ENCODE measurements around the gene BAG3.

BAG3 gene

GRCh38 chr10:119634219-119634544 is 17.0 kb upstream of the BAG3 start:
- Histone ChIP-seq H3K27me3 (no peaks in the 10 kb centered on the region), H3K4me1 (no peaks in the 10 kb centered on the region), H3K9me3 (no peaks in the 10 kb centered on the region), H3K4me3 (ENCODE audit: low read depth, low read length) (no peak overlapping the region), H3K36me3 (no peaks in the 10 kb centered on the region)
- no peak for TF ChIP-seq CTCF (IDR thresholded peaks at IDR 0.05; ENCODE audit: low read depth, low read length)
- no peak for DNase-seq

- H3K9me3 ChIP-seq = no peaks in the 10 kb centered on the region
- H3K4me1 ChIP-seq = no peaks in the 10 kb centered on the region
- H3K4me3 ChIP-seq (ENCODE audit: low read depth, low read length) = no peak overlapping the region
- H3K36me3 ChIP-seq = no peaks in the 10 kb centered on the region
- H3K27me3 ChIP-seq = no peaks in the 10 kb centered on the region
- no peak for DNase-seq
- TF ChIP-seq CTCF (IDR thresholded peaks at IDR 0.05; ENCODE audit: low read depth, low read length) = no peak
Observed at GRCh38 chr10:119637631-119638030, 13.5 kb upstream of the BAG3 start.

GRCh38 chr10:119638982-119639381 is 12.2 kb upstream of the BAG3 start:
- no peaks in the 10 kb centered on the region for H3K9me3 ChIP-seq
- peaks cover 4% of the 10 kb centered on the region; the same call in 1 of the 2 replicates for H3K4me1 ChIP-seq
- no peaks in the 10 kb centered on the region for H3K27me3 ChIP-seq
- DNase-seq = no peak
- TF ChIP-seq CTCF (IDR thresholded peaks at IDR 0.05; ENCODE audit: low read depth, low read length) = no peak
- no peak overlapping the region for H3K4me3 ChIP-seq (ENCODE audit: low read depth, low read length)
- no peaks in the 10 kb centered on the region for H3K36me3 ChIP-seq

- no peak for TF ChIP-seq CTCF (IDR thresholded peaks at IDR 0.05; ENCODE audit: low read depth, low read length)
- no peak overlapping the region for H3K4me3 ChIP-seq (ENCODE audit: low read depth, low read length)
- H3K36me3 ChIP-seq = no peaks in the 10 kb centered on the region
Observed at GRCh38 chr10:119640384-119640783, 10.8 kb upstream of the BAG3 start.

GRCh38 chr10:119640875-119641526 is 10.2 kb upstream of the BAG3 start:
- H3K27me3 ChIP-seq = no peaks in the 10 kb centered on the region
- H3K4me3 ChIP-seq (ENCODE audit: low read depth, low read length) = no peak overlapping the region
- no peaks in the 10 kb centered on the region for H3K36me3 ChIP-seq
- TF ChIP-seq CTCF (IDR thresholded peaks at IDR 0.05; ENCODE audit: low read depth, low read length) = no peak
- H3K9me3 ChIP-seq = no peaks in the 10 kb centered on the region
- no peak for DNase-seq
- peaks cover 4% of the 10 kb centered on the region; the same call in 1 of the 2 replicates for H3K4me1 ChIP-seq

More at GRCh38 chr10:119640384-119640783, 10.8 kb upstream of the BAG3 start:
- Histone ChIP-seq H3K27me3 (no peaks in the 10 kb centered on the region), H3K9me3 (no peaks in the 10 kb centered on the region), H3K4me1 (peaks cover 4% of the 10 kb centered on the region; the same call in 1 of the 2 replicates)
- DNase-seq = no peak

- Histone ChIP-seq H3K4me3 (ENCODE audit: low read depth, low read length) (no peak overlapping the region), H3K4me1 (peaks cover 4% of the 10 kb centered on the region; the same call in 1 of the 2 replicates), H3K36me3 (no peaks in the 10 kb centered on the region), H3K27me3 (no peaks in the 10 kb centered on the region), H3K9me3 (no peaks in the 10 kb centered on the region)
- no peak for TF ChIP-seq CTCF (IDR thresholded peaks at IDR 0.05; ENCODE audit: low read depth, low read length)
- no peak for DNase-seq
Observed at GRCh38 chr10:119642556-119643111, 8.5 kb upstream of the BAG3 start.

Data from BE2C (cell line).